ENCODE measurements around the gene IGFL2. TPM values are rescaled to one million over a fixed set of nuclear protein-coding genes. Genes with fewer than 3 reads are reported as not detected.
A peak's percentile ranks its signal among the peaks of the same experiment; 100 is the strongest.
"Not testable (repeated sequence)": the region's sequence is repeated elsewhere in the genome, so short reads cannot be mapped to it uniquely, and the experiment has no call there.

IGFL2 gene
- total RNA-seq, 1 donor from 2014 or later, result not detected

DNA sequence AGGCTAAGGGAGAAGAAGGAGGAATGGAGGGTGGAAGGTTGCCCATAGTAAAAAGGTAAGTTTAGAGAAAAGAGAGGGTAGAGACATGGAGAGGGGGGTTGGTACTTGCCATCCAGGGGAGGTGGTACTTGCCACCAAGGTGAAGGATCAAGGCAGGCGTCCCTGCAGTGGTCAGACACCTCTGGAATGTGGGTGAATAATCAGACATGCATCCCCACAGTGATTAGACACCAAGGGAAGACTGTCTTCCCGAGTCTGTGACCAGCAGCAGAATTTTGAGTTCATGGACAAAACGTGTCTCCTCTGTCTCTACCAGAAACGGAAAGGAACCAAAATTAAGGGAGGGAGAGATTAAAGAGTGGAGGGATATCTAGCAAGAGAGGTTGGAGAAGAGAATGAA, 54.4 kb downstream of the IGFL2 start:
- no peak for ATAC-seq (ENCODE audit: poor library complexity)
- no peak for DNase-seq
- intact Hi-C loops (cut with DNase I), result no loop called here

DNA sequence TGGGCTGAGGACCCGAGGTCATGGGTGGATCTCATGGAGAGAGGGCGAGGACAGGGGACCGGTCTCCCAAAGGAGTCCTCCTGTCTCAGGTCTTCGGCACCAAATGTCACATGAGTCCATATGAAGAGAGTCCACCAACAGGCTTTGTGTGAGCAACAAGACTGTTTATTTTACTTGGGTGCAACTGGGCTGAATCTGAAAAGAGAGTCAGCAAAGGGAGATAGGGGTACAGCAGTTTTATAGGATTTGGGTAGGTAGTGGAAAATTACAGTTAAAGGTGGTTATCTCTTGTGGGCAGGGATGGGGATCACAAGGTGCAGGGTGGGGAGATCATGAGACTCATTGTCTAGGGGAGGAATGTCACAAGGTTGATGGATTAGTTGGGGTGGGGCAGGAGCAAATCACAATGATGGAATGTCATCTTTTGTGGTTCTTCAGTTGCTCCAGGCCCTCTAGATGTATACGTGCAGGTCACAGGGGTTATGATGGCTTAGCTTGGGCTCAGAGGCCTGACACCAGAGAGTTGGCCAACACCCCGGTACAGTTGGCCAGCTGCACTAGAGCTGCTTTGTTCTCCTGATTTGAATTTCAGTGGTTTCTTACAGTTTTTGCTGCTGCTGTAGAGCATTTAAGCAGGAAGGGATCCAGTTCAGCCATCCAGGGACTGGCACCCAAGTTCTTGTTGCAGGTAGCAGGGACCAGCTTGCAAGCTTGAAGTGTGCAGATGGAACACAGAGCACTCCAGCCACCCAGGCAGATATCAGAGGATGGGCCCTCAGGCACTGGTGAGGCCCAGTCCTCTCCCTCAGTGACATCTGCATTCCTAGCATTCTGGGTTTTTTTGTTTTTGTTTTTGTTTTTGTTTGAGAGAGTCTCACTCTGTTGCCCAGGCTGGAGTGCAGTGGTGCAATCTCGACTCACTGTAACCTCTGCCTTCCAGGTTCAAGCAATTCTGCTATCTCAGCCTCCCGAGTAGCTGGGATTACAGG, 55.1 kb downstream of the IGFL2 start:
- DNase-seq (no peak), ATAC-seq (ENCODE audit: poor library complexity) (no peak)
- intact Hi-C loops (cut with DNase I), result no loop called here

DNA sequence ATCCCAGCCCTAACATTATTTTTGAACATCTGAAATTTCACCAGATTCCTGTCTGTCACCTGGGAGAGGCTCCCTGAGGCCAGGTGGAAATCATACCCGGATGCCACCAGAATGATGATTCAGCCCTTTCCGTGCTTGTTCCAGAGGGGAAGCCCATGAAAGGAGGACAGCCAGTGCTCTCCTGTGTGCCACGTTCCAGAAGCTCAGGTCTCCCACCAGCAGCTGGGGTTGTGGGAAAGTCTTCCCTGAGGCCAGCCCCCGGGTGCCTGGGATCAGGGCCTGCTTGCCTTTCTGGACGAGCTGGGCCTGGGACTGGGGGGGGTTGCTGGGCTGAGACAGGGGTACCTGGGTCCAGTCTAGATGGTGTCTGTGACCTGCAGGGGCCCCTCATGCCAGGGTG, 56.0 kb downstream of the IGFL2 start:
- ATAC-seq (ENCODE audit: poor library complexity) (no peak), DNase-seq (no peak)
- intact Hi-C loops (cut with DNase I), result no loop called here

DNA sequence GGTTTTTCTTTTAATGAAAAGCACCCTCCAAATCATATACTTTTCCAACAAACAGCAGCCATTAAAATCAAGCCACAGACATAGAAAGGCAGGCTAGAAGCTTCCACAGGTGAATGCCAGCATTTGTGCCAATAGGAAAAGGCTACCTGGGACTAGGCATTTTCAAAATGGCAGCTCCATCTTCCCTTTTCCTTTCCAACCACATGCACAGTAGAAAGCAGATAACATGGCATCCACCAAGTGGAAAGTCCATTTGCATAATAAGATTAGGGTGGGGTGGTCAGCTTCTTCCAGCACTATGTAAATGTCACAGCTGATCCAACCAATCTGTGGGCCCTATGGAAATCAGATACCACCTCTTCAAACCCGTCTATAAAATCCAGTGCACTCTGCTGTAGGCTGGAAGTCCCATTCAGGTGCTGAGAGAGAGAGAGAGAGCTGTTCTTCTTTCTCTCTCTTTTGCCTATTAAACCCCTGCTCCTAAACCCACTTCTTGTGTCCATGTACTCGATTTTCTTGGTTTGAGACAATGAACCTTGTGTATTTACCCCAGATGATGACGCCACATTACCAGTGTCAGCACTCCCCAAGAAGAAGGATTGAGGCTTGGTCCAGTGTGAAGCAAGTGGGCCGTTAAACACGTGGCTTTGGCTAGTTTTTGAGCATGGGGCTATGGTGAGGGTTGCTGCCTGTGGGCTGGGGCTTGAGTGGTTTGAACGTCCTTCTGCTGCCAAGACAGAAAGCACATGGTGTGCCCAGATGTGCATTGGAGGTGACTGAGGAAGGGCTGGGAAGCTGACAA, 57.3 kb downstream of the IGFL2 start:
- DNase-seq (no peak), ATAC-seq (ENCODE audit: poor library complexity) (no peak)
- intact Hi-C loops (cut with DNase I), result no loop called here

DNA sequence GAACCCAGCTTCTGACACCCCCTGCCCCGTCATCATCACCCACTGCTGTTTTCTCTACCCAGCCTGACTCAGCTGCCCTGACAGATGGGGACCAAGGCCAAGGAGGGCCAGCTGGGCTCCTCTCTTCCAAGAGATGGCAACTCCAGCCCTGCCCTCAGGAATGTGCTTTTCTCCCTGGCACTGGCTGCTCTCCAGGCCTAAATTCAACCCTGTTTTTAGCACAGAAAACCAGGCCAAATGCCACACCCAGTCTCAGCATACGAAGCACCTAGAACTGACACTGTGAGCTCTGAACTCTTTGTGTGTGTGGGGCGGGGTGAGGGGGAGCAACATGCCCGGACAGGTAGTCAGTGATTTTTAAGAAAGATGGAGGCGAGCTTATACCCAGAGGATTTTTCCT, 58.1 kb downstream of the IGFL2 start:
- DNase-seq (peak; percentile 58), ATAC-seq (ENCODE audit: poor library complexity) (peak; percentile 92)
- intact Hi-C loops (cut with DNase I), result no loop called here

DNA sequence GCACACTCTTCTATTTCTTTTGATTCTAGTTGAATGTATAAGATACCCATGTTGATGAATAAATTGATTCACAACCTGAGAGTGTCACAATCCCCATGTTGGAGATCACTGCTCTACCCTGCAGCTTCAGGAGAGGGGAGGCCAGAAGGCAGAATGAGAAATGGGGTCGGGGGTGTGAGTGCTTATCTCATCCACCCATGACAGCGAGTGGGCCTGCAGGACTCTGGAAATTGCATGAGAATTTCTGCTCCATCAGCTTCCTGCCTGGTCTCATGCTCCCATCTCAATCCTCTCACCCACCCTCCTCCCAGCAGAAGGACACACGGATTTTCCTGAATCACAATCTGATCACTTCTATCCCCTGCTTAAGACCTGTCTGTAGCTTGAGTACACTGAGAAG, 58.6 kb downstream of the IGFL2 start:
- ATAC-seq (ENCODE audit: poor library complexity) (no peak), DNase-seq (no peak)
- intact Hi-C loops (cut with DNase I), result no loop called here

DNA sequence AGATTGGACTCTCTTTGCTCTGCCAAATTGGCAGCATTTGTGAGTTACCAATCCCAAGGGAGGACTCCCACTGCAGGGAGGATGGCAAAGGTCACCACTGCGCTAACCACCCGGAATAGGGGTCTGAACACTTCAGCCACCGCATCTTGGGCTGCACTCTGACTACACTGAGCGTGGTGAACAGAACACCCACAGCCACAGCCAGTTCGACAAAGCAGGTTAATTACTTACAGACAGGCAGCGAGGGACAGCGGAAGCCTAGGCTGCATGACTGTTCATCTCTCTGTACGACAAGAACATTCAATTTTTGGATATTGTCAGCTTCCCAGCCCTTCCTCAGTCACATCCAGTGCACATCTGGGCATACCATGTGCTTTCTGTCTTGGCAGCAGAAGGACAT, 59.8 kb downstream of the IGFL2 start:
- DNase-seq; intact Hi-C loops (cut with DNase I); ATAC-seq (ENCODE audit: poor library complexity): not testable (repeated sequence)

DNA sequence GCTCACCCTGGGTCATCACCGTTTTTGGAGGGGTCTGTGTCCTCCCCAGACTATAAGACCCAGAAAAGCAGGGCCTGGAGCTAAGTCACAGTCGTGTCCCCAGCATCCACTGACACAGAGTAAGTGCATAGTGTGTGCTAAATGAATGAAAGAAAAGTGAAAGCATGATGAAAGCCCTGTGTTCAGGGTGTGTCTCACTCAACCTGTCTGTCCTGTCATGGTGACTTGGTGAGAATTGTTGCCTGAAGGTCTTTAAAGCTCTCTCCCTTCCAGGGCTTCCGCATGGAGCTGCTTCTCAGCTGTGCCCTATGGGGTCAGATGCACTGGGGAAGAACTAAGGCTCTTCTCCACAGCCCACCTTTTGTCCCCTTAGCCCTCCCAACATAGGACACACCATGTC, 61.0 kb downstream of the IGFL2 start:
- no peak for DNase-seq
- ATAC-seq (ENCODE audit: poor library complexity), result no peak
- intact Hi-C loops (cut with DNase I), result no loop called here

DNA sequence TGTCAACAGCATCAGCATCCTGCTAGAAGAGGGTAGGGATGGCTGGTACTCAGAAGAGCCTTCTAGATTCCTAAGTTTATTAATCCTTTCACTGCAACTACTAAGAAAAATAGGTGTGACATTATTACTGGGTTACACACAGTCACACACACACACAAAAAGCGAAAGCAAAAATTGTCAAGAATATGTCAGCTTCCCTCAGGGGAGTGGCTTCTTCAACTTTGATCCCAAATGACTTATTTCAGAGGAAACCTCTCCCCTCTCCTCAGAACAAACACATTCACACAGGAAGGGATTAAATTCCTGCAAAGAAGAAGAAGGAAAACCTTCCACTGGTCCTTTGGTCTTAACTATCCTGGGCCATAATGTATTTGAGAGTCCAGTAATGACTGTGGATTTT, 61.4 kb downstream of the IGFL2 start:
- ATAC-seq (ENCODE audit: poor library complexity) (no peak), DNase-seq (no peak)
- intact Hi-C loops (cut with DNase I), result no loop called here

DNA sequence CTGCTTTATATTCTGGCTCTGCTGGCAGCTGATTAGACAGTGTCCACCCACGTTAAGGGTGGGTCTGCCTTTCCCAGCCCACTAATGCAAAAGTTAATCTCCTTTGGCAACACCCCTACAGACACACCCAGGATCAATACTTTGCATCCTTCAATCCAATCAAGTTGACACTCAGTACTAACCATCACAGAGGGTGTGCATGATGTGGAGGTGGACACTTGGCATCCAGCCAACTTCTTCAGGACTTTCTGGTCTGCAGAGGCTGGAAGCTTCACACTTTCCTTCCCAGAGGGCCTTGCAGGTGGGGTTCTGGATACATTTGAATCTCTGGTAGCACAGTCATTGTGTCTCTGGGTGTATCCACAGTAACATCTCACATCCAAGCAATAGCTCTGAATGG, 62.6 kb downstream of the IGFL2 start:
- intact Hi-C loops (cut with DNase I), result no loop called here
- ATAC-seq (ENCODE audit: poor library complexity), result no peak
- no peak for DNase-seq

Other genes with a start within 250 kb of the IGFL2 start
- gene MYPOP, start 245.6 kb upstream of the IGFL2 start, total RNA-seq, result 15.2 TPM
- gene NANOS2, start 233.5 kb upstream of the IGFL2 start, total RNA-seq, result not detected
- gene NOVA2, start 174.4 kb upstream of the IGFL2 start, total RNA-seq, result 3.7 TPM
- 6.8 TPM for gene CCDC61, start 152.8 kb upstream of the IGFL2 start, total RNA-seq
- gene PGLYRP1, start 125.2 kb upstream of the IGFL2 start, total RNA-seq, result not detected
- not detected for gene IGFL4, start 107.2 kb upstream of the IGFL2 start, total RNA-seq
- not detected for gene IGFL3, start 23.6 kb upstream of the IGFL2 start, total RNA-seq
- gene IGFL1, start 81.5 kb downstream of the IGFL2 start, total RNA-seq, result not detected
- gene HIF3A, start 148.8 kb downstream of the IGFL2 start, total RNA-seq, result 73.1 TPM
- gene PPP5C, start 198.8 kb downstream of the IGFL2 start, total RNA-seq, result 69.5 TPM

Measured in Right ventricle myocardium superior (tissue), 1 donor.